HEK293 (cell line): ENCODE measurements around the gene TUBB4A.

ENCODE experiments used
- IKZF3 ChIP-seq: fragments of 450-650 bp; IDR thresholded peaks from 2 replicates; pipeline ENCODE4 v1.5.0; 2018; ENCODE audit warnings: missing biosample characterization, mild to moderate bottlenecking, missing genetic modification characterization, moderate library complexity
- OVOL3 ChIP-seq: fragments of 450-650 bp; formaldehyde crosslinking; IDR thresholded peaks from 2 replicates; pipeline ENCODE4 v1.5.1; 2016; ENCODE audit warnings: missing biosample characterization, missing genetic modification characterization
- SALL2 ChIP-seq: fragments of 450-650 bp; formaldehyde crosslinking; IDR thresholded peaks from 2 replicates; pipeline ENCODE4 v1.5.0; 2017; ENCODE audit warnings: missing biosample characterization, mild to moderate bottlenecking, missing genetic modification characterization, borderline replicate concordance
- SP3 ChIP-seq: fragments of 450-650 bp; formaldehyde crosslinking; IDR thresholded peaks from 2 replicates; pipeline ENCODE4 v1.5.1; 2016; ENCODE audit warnings: missing biosample characterization, missing genetic modification characterization
- ZBTB8A ChIP-seq: fragments of 450-650 bp; formaldehyde crosslinking; IDR thresholded peaks from 2 replicates; pipeline ENCODE4 v1.5.1; 2016; ENCODE audit warnings: missing biosample characterization, missing genetic modification characterization
- ZNF146 ChIP-seq: fragments of 450-650 bp; formaldehyde crosslinking; IDR thresholded peaks from 2 replicates; pipeline ENCODE4 v1.5.1; 2016; ENCODE audit warnings: missing biosample characterization, missing genetic modification characterization
- ZNF157 ChIP-seq: fragments of 450-650 bp; formaldehyde crosslinking; IDR thresholded peaks from 2 replicates; pipeline ENCODE4 v1.5.1; 2016; ENCODE audit warnings: missing biosample characterization, missing genetic modification characterization
- ZNF169 ChIP-seq: fragments of 450-650 bp; formaldehyde crosslinking; IDR thresholded peaks from 2 replicates; pipeline ENCODE4 v1.5.1; 2016; ENCODE audit warnings: missing biosample characterization, missing genetic modification characterization
- ZNF2 ChIP-seq: fragments of 450-650 bp; formaldehyde crosslinking; IDR thresholded peaks from 2 replicates; pipeline ENCODE4 v1.5.1; 2016; ENCODE audit warnings: missing biosample characterization, missing genetic modification characterization
- ZNF266 ChIP-seq: fragments of 450-650 bp; formaldehyde crosslinking; IDR thresholded peaks from 2 replicates; pipeline ENCODE4 v1.5.1; 2016; ENCODE audit warnings: missing biosample characterization, missing genetic modification characterization, low read depth
- ZNF311 ChIP-seq: fragments of 450-650 bp; formaldehyde crosslinking; IDR thresholded peaks from 2 replicates; pipeline ENCODE4 v1.5.1; 2017; ENCODE audit warnings: missing biosample characterization, missing genetic modification characterization, borderline replicate concordance
- ZNF324 ChIP-seq: fragments of 450-650 bp; formaldehyde crosslinking; IDR thresholded peaks from 2 replicates; pipeline ENCODE4 v1.5.1; 2016; ENCODE audit warnings: missing biosample characterization, missing genetic modification characterization
- ZNF391 ChIP-seq: fragments of 450-650 bp; formaldehyde crosslinking; IDR thresholded peaks from 2 replicates; pipeline ENCODE4 v1.5.1; 2016; ENCODE audit warnings: low read depth, missing biosample characterization, missing genetic modification characterization, borderline replicate concordance
- ZNF514 ChIP-seq: fragments of 450-650 bp; formaldehyde crosslinking; IDR thresholded peaks from 2 replicates; pipeline ENCODE4 v1.5.1; 2016; ENCODE audit warnings: missing biosample characterization, missing genetic modification characterization
- ZNF571 ChIP-seq: fragments of 450-650 bp; formaldehyde crosslinking; IDR thresholded peaks from 2 replicates; pipeline ENCODE4 v1.5.0; 2017; ENCODE audit warnings: missing biosample characterization, missing genetic modification characterization
- ZNF580 ChIP-seq: fragments of 450-650 bp; formaldehyde crosslinking; IDR thresholded peaks from 2 replicates; pipeline ENCODE4 v1.5.1; 2016; ENCODE audit warnings: missing biosample characterization, missing genetic modification characterization
- ZNF596 ChIP-seq: fragments of 450-650 bp; IDR thresholded peaks from 2 replicates; pipeline ENCODE4 v1.5.0; 2018; ENCODE audit warnings: missing biosample characterization, mild to moderate bottlenecking, missing genetic modification characterization, moderate library complexity
- ZNF707 ChIP-seq: fragments of 450-650 bp; formaldehyde crosslinking; IDR thresholded peaks from 2 replicates; pipeline ENCODE4 v1.5.1; 2016; ENCODE audit warnings: missing biosample characterization, missing genetic modification characterization
- ZNF76 ChIP-seq: fragments of 450-650 bp; formaldehyde crosslinking; IDR thresholded peaks from 2 replicates; pipeline ENCODE4; 2016; ENCODE audit warnings: low read depth, missing biosample characterization, missing genetic modification characterization, borderline replicate concordance
- ZNF785 ChIP-seq: fragments of 450-650 bp; formaldehyde crosslinking; IDR thresholded peaks from 2 replicates; pipeline ENCODE4 v1.5.1; 2016; ENCODE audit warnings: missing biosample characterization, missing genetic modification characterization
- ZNF843 ChIP-seq: fragments of 450-650 bp; formaldehyde crosslinking; IDR thresholded peaks from 2 replicates; pipeline ENCODE4 v1.5.1; 2016; ENCODE audit warnings: missing biosample characterization, missing genetic modification characterization
- ZSCAN23 ChIP-seq: fragments of 450-650 bp; formaldehyde crosslinking; IDR thresholded peaks from 2 replicates; pipeline ENCODE4 v1.5.1; 2016; ENCODE audit warnings: missing biosample characterization, missing genetic modification characterization
- ZSCAN4 ChIP-seq: fragments of 450-650 bp; formaldehyde crosslinking; IDR thresholded peaks from 2 replicates; pipeline ENCODE4 v1.5.1; 2017; ENCODE audit warnings: missing biosample characterization, missing genetic modification characterization
- TF ChIP-seq, protein P1 (sequence below): fragments of 450-650 bp; formaldehyde crosslinking; IDR thresholded peaks from 2 replicates; pipeline ENCODE4 v1.5.1; 2016; ENCODE audit warnings: missing biosample characterization, missing genetic modification characterization, borderline replicate concordance
- TF ChIP-seq, protein P2 (sequence below): fragments of 450-650 bp; formaldehyde crosslinking; IDR thresholded peaks from 2 replicates; pipeline ENCODE4 v1.5.1; 2016; ENCODE audit warnings: missing biosample characterization, missing genetic modification characterization
- TF ChIP-seq, protein P3 (sequence below): fragments of 450-650 bp; formaldehyde crosslinking; IDR thresholded peaks from 2 replicates; pipeline ENCODE4 v1.5.1; 2016; ENCODE audit warnings: missing biosample characterization, missing genetic modification characterization, borderline replicate concordance

Gene TUBB4A

DNA sequence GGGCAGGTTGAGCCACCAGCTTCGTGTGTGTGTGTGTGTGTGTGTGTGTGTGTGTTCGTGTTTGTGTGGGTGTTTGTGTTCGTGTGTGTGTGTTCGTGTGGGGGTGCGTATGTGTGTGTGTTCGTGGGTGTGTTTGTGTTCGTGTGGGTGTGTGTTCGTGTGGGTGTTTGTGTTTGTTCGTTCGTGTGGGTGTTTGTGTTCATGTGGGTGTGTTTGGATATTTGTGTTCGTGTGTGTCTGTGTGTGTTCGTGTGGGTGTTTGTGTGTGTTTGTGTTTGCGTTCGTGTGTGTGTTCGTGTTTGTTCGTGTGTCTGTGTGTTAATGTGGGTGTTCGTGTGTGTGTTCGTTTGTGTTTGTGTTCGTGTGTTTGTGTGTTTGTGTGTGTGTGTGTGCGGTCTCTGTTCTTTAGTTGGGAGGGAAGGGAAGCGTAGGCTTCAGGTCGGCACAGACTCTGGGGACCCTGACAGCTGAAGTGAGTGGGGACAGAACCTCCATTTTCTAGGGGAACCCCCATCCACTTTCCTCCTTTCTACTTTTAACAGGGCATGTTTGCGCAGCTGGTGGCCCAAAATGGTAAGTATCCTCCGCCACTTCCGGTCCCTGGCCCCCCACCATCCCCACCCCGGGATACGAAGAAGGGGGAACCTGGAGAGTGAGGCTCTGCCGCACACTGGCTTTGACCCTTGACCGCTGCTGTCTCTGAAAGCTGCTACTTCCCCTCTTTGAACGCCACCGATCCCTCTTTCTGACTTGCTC, 30.3 kb upstream of the TUBB4A start (continued):
- TF ChIP-seq ZNF76 (tag by site-specific recombination) = peak; percentile 41; the same call in 1 of the 2 replicates
- TF ChIP-seq, protein P1, sequence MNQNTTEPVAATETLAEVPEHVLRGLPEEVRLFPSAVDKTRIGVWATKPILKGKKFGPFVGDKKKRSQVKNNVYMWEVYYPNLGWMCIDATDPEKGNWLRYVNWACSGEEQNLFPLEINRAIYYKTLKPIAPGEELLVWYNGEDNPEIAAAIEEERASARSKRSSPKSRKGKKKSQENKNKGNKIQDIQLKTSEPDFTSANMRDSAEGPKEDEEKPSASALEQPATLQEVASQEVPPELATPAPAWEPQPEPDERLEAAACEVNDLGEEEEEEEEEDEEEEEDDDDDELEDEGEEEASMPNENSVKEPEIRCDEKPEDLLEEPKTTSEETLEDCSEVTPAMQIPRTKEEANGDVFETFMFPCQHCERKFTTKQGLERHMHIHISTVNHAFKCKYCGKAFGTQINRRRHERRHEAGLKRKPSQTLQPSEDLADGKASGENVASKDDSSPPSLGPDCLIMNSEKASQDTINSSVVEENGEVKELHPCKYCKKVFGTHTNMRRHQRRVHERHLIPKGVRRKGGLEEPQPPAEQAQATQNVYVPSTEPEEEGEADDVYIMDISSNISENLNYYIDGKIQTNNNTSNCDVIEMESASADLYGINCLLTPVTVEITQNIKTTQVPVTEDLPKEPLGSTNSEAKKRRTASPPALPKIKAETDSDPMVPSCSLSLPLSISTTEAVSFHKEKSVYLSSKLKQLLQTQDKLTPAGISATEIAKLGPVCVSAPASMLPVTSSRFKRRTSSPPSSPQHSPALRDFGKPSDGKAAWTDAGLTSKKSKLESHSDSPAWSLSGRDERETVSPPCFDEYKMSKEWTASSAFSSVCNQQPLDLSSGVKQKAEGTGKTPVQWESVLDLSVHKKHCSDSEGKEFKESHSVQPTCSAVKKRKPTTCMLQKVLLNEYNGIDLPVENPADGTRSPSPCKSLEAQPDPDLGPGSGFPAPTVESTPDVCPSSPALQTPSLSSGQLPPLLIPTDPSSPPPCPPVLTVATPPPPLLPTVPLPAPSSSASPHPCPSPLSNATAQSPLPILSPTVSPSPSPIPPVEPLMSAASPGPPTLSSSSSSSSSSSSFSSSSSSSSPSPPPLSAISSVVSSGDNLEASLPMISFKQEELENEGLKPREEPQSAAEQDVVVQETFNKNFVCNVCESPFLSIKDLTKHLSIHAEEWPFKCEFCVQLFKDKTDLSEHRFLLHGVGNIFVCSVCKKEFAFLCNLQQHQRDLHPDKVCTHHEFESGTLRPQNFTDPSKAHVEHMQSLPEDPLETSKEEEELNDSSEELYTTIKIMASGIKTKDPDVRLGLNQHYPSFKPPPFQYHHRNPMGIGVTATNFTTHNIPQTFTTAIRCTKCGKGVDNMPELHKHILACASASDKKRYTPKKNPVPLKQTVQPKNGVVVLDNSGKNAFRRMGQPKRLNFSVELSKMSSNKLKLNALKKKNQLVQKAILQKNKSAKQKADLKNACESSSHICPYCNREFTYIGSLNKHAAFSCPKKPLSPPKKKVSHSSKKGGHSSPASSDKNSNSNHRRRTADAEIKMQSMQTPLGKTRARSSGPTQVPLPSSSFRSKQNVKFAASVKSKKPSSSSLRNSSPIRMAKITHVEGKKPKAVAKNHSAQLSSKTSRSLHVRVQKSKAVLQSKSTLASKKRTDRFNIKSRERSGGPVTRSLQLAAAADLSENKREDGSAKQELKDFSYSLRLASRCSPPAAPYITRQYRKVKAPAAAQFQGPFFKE (tag by site-specific recombination) = no peak
- no peak for TF ChIP-seq ZBTB8A (tag by site-specific recombination)
- TF ChIP-seq OVOL3 (tag by site-specific recombination) = no peak
- TF ChIP-seq ZNF2 (tag by site-specific recombination) = peak; percentile 94
- TF ChIP-seq IKZF3 = no peak
- no peak for TF ChIP-seq ZNF596
- TF ChIP-seq SALL2 (tag by site-specific recombination) = peak; percentile 81; the same call in 1 of the 2 replicates
- TF ChIP-seq ZNF169 (tag by site-specific recombination) = 0 out of 2 replicates have a peak, but pooled peaks have one; percentile 49
- TF ChIP-seq ZSCAN23 = peak; percentile 85
- peak; percentile 98 for TF ChIP-seq ZSCAN4
- TF ChIP-seq ZNF157 = peak; percentile 69
- 0 out of 2 replicates have a peak, but pooled peaks have one; percentile 40 for TF ChIP-seq ZNF311 (tag by site-specific recombination)
- 0 out of 2 replicates have a peak, but pooled peaks have one; percentile 22 for TF ChIP-seq ZNF266
- TF ChIP-seq ZNF843 (tag by site-specific recombination) = peak; percentile 52; the same call in 1 of the 2 replicates
- TF ChIP-seq, protein P2, sequence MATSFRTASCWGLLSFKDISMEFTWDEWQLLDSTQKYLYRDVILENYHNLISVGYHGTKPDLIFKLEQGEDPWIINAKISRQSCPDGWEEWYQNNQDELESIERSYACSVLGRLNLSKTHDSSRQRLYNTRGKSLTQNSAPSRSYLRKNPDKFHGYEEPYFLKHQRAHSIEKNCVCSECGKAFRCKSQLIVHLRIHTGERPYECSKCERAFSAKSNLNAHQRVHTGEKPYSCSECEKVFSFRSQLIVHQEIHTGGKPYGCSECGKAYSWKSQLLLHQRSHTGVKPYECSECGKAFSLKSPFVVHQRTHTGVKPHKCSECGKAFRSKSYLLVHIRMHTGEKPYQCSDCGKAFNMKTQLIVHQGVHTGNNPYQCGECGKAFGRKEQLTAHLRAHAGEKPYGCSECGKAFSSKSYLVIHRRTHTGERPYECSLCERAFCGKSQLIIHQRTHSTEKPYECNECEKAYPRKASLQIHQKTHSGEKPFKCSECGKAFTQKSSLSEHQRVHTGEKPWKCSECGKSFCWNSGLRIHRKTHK = peak; percentile 18; the same call in 1 of the 2 replicates
- no peak for TF ChIP-seq ZNF571 (tag by site-specific recombination)
- TF ChIP-seq ZNF324 (tag by site-specific recombination) = no peak
- peak; percentile 15; the same call in 1 of the 2 replicates for TF ChIP-seq ZNF580 (tag by site-specific recombination)
- TF ChIP-seq ZNF707 (tag by site-specific recombination) = no peak
- TF ChIP-seq ZNF785 (tag by site-specific recombination) = peak; percentile 92
- TF ChIP-seq ZNF146 = 0 out of 2 replicates have a peak, but pooled peaks have one; percentile 17
- no peak for TF ChIP-seq SP3 (tag by site-specific recombination)
- TF ChIP-seq ZNF391 (tag by site-specific recombination) = peak; percentile 65; the same call in 1 of the 2 replicates
- TF ChIP-seq ZNF514 (tag by site-specific recombination) = no peak
- TF ChIP-seq, protein P3, sequence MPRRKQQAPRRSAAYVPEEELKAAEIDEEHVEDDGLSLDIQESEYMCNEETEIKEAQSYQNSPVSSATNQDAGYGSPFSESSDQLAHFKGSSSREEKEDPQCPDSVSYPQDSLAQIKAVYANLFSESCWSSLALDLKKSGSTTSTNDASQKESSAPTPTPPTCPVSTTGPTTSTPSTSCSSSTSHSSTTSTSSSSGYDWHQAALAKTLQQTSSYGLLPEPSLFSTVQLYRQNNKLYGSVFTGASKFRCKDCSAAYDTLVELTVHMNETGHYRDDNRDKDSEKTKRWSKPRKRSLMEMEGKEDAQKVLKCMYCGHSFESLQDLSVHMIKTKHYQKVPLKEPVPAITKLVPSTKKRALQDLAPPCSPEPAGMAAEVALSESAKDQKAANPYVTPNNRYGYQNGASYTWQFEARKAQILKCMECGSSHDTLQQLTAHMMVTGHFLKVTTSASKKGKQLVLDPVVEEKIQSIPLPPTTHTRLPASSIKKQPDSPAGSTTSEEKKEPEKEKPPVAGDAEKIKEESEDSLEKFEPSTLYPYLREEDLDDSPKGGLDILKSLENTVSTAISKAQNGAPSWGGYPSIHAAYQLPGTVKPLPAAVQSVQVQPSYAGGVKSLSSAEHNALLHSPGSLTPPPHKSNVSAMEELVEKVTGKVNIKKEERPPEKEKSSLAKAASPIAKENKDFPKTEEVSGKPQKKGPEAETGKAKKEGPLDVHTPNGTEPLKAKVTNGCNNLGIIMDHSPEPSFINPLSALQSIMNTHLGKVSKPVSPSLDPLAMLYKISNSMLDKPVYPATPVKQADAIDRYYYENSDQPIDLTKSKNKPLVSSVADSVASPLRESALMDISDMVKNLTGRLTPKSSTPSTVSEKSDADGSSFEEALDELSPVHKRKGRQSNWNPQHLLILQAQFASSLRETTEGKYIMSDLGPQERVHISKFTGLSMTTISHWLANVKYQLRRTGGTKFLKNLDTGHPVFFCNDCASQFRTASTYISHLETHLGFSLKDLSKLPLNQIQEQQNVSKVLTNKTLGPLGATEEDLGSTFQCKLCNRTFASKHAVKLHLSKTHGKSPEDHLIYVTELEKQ (tag by site-specific recombination) = no peak
